ENCODE data around the gene NFILZ.
"Not testable (repeated sequence)": the region's sequence is repeated elsewhere in the genome, so short reads cannot be mapped to it uniquely, and the experiment has no call there.

The NFILZ gene

GRCh38 chr19:8611391-8611876, 19.0 kb upstream of the NFILZ start:
- DNase-seq (ENCODE audit: low read depth), result no peak

DNA sequence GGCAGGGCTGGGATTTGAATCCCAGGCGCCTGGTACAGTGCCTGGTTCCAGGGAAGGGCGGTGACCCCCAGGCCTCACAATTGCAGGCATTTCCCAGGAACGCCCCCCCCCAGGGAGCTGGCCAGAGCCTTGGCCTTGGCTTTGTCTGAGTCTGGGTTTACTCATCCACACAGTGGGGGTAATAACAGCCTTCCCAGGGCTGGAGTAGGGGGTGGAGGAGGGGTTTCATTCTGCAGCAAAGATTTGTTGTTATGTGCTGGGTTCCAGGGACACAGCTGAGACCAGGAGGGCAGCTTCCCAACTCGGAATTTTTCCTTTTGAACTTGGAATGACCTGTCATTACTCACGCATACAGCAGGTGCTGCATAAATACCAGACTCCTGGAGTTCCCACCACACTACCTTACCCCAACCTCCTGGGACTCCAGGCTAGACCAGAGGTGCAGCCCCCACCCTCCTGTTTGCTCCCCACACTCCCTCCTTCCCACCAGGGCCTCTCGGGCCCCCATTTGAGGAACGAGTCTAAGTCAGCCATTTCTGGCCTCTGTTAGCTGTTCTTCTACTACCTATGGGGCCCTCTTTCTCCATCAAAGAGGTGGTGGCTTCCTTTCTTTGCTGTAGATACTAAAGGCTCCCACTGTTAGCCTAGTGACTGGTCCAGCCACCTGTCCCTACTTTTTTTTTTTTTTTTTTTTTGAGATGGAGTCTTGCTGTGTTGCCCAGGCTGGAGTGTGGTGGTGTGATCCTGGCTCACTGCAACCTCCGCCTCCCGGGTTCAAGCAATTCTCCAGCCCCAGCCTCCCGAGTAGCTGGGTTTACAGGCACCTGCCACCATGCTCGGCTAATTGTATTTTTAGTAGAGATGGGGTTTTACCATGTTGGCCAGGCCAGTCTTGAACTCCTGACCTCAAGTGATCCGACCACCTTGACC, 18.3 kb upstream of the NFILZ start:
- no peak for DNase-seq (ENCODE audit: low read depth)

GRCh38 chr19:8612807-8613171, 17.6 kb upstream of the NFILZ start:
- no peak for DNase-seq (ENCODE audit: low read depth)

DNA sequence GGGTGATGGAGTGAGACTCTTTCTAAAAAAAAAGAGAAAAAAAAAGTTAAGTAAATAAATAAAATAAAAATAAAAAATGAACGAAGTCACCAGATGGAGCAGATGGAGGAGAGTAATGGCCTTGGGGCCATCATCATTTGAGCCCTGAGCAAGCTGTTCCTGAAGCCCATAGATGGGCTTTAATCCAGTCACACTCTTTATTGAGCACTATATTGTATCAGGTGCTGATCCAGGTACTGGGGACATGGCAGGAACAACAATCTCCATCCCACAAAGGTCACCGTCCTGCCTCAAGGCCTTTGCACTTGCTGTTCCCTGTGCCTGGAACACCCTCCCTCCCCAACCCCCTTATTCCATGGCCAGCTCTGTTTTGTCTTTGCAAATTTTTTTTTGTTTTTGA, 16.0 kb upstream of the NFILZ start:
- DNase-seq (ENCODE audit: low read depth), result no peak

DNA sequence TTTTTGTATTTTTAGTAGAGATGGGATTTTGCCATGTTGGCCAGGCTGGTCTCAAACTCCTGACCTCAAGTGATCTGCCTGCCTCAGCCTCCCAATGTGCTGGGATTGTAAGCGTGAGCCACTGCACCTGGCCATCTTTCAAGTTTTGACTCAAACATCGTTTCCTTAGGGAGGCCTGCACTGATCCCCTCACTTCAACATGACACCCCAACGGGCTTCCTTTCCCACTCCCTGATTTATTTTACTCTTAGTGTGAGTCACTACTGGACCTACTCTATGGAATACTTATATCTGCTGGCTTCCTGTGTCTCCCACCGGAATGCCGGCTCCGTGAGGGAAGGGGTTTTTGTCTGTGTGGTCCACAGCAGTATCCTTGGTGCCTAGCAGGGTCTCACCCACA, 15.4 kb upstream of the NFILZ start:
- DNase-seq (ENCODE audit: low read depth), result no peak

DNA sequence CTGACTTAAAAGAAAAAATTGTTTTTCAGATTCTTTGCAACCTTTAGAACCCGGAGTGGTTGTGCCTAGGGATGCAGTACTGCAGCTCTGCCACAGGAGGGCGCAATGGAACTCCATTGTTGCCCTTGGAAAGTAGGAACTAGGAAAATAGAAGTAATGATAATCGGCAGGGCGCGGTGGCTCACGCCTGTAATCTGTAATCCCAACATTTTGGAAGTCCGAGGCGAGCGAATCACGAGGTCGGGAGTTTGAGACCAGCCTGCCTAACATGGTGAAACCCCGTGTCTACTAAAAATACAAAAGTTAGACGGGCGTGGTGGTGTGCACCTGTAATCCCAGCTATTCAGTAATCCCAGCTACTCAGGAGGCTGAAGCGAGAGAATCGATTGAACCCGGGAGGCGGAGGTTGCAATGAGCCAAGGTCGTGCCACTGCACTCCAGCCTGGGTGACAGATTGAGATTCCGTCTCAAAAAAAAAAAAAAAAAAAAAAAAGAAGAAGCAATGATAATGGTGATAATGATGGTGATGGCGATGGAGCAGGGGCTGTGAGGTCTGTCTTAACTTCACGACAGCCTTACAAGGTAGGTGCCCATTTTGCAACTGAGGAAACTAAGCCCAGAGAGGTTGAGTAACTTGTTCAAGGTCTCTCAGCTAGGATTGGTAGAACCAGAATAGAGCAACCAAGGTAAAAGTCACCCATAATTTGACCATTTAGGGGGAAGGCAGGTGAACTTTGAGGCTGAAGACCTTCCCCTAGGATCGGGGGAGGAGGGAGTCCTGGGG, 14.4 kb upstream of the NFILZ start:
- no peak for DNase-seq (ENCODE audit: low read depth)

DNA sequence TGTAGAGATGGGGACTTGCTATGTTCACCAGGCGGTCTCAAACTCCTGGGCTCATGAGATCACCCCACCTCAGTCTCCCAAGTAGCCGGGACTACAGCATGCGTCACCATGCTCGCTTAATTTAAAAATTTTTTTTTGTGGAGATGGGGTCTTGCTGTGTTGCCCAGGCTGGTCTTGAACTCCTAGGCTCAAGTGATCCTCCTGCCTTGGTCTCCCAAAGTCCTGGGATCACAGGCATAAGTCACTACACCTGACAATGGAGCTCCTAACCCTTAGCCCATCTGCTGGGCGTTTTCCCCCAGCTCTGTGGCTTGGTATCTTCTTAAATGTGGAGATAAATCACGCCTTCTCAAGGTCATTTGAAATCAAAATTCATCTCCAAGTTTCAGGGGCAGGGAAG, 13.6 kb upstream of the NFILZ start:
- DNase-seq (ENCODE audit: low read depth), result no peak

DNA sequence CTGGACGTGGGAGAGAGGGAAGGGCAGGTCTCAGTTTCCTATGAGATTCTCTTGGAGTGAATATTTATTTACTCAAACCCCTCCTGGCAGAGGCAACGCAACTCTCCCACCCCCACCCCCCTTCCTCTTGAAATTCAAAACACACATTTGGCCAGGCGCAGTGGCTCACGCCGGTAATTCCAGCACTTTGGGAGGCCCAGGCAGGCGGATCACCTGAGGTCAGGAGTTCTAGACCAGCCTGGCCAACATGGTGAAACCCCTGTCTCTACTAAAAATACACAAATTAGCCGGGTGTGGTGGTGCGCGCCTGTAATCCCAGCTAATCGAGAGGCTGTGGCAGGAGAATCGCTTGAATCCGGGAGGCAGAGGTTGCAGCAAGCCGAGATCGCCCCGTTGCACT, 13.1 kb upstream of the NFILZ start:
- not testable (repeated sequence) for DNase-seq (ENCODE audit: low read depth)

- no peak for DNase-seq (ENCODE audit: low read depth)
Measured at GRCh38 chr19:8617984-8618383, 12.4 kb upstream of the NFILZ start.

GRCh38 chr19:8618751-8619150, 11.7 kb upstream of the NFILZ start:
- DNase-seq (ENCODE audit: low read depth), result no peak

GRCh38 chr19:8622886-8623285, 7.5 kb upstream of the NFILZ start:
- DNase-seq (ENCODE audit: low read depth), result not testable (repeated sequence)

GRCh38 chr19:8626842-8627241, 3.6 kb upstream of the NFILZ start:
- no peak for DNase-seq (ENCODE audit: low read depth)

GRCh38 chr19:8629184-8629583, 1.2 kb upstream of the NFILZ start:
- no peak for DNase-seq (ENCODE audit: low read depth)

DNA sequence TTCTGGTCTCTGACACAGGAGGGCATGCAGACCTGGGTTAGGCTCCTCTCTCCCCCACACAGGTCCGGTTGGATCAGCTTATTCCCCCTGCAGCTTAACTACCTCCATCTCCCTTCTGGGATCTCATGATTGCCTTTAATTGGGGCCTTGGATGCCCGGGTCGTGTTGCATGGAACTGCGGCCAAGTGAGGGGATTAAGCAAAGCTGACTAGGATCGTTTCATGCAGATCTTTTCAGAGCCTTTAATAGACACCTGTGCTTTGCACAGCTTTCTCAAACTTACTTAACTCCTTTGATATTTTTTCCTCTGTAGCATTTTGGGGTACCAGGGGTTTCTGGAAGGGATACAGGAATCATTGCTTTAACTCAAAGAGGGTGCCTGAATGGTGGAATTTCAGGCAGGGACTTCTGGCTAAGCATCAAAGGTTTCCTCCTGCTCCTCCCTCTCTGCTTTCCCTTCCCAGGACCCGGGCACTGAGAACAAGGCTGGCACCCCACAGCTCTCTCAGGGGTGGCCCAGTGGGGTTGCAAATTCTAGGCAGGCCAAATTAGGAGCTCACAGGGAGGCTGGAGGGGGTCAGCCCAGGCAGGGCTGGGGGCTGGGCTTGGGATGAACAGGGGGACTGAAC, 477 bp downstream of the NFILZ start:
- no peak for DNase-seq (ENCODE audit: low read depth)

GRCh38 chr19:8631425-8631819, 989 bp downstream of the NFILZ start:
- DNase-seq (ENCODE audit: low read depth), result no peak

GRCh38 chr19:8635422-8635821, 5.0 kb downstream of the NFILZ start:
- DNase-seq (ENCODE audit: low read depth), result no peak

DNA sequence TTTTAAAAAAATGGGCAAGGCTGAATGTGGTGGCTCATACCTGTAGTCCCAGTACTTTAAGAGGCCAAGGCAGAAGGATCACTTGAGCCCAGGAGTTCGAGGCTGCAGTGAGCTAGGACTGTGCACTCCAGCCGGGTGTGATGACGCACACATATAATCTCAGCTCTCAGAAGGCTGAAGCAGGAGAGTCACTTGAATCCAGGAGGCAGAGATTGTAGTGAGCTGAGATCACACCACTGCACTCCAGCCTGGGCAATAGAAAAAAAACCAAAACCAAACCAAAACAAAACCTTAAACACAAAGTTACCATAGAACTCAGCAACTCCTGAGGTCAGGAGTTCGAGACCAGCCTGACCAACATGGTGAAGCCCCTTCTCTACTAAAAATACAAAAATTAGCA, 6.6 kb downstream of the NFILZ start:
- DNase-seq (ENCODE audit: low read depth), result not testable (repeated sequence)

DNA sequence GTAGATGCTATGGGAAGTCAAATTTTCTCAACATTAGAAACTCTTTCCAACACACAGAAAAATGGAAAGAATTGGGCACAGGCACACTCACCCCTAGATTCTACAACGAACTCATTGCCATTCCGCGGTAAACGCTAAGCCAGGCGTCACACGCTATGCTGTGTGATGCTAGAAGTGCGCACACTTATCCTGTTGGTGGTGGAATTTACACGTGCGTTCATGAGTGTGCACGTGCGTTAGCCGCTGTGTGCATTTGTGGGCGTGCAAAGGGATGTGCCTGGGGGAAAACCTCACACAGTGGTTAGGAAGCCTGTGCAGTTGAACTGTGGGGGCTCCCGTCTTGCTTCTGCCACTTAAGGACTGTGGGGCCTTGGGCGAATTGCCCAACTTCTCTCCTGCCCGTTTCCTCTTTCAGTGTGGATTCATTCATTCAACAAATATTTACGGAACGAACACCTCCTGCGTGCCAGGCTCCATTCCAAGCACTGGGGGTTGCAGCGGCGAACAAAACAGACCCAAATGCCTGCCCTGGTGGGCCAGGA, 7.7 kb downstream of the NFILZ start:
- no peak for DNase-seq (ENCODE audit: low read depth)

DNA sequence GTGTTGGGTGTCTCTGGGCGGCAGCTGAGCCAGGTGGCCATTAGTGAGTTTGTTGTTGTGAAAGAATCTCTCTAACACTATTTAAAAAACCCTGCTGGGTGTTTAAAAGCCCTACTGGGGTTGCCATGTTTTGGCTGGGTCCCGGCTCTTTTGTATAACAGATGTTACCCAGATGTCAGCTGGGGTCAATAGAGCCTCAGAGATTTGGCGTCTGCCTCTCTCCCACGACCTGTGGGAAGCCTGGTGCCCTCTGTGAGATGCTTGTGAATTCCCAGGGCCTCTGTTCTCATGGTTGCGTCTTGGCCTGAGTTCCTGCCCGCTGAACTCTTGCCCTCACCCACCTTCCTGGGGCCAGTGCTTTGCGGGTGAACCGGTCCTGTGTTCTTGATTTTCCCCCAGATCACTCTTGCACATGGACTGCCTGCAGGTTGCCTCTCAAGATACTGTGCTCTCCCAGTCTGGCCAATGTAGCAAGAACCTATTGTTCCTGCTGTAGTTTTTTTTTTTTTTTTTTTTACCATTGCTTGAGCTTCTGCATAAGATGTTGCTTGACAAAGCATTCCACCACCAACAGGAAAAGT, 9.5 kb downstream of the NFILZ start:
- no peak for DNase-seq (ENCODE audit: low read depth)

DNA sequence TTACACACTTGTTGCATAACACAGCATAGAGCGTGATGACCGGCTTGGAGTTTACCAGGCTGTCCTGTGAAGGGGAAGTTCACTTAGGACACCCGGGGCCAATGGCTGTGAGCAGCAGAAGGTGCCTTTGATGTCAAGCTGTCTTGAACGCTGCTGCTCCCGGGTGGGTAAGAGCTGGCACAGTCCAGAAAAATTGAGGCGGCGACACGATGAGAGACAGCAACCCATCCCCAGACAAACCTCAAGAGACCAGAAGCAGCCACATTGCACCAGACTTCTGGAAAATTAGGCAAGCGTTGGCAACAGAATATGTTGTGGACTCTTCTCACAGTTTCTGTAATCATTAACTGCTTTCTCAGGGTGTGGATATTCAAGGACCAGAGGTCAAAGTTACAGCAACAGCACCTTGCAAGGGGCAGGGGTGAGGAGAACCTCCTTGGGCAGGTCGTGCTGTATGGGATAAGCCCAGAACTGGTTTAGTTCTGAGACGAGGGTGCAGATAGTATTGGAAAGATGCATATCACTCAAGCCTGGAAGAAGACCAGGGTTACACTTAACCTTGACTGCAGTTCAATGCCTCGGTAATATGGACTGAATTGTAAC, 10.1 kb downstream of the NFILZ start:
- DNase-seq (ENCODE audit: low read depth), result no peak

GRCh38 chr19:8641221-8641907, 10.9 kb downstream of the NFILZ start:
- no peak for DNase-seq (ENCODE audit: low read depth)
